Stimulated activated CD8-positive, alpha-beta memory T cell treated with anti-CD3 and anti-CD28 coated beads, Interleukin-4, amount 100 ng/mL, for 24 hours (primary cell): ENCODE measurements around the gene SYNE1.
"Not testable (repeated sequence)": the region's sequence is repeated elsewhere in the genome, so short reads cannot be mapped to it uniquely, and the experiment has no call there.

Experiments used
- DNase-seq: peaks from one replicate; pipeline ENCODE4 v3.0.0-alpha.2; 2020; ENCODE audit warnings: low read depth

The SYNE1 gene

GRCh38 chr6:152637296-152638047, at the start of gene SYNE1:
Gene SYNE1, minus strand, starts transcription at chr6:152637362. Its CDS starts 9,031 bp downstream, at chr6:152628331.
- DNase-seq, result no peak

- no peak for DNase-seq
Observed at GRCh38 chr6:152685819-152686218, 48.7 kb upstream of the SYNE1 start.

GRCh38 chr6:152682935-152683334, 45.8 kb upstream of the SYNE1 start:
- DNase-seq, result not testable (repeated sequence)

- no peak for DNase-seq
Observed at GRCh38 chr6:152682141-152682540, 45.0 kb upstream of the SYNE1 start.

- DNase-seq, result no peak
Observed at GRCh38 chr6:152680879-152681517, 43.8 kb upstream of the SYNE1 start.

GRCh38 chr6:152680151-152680550, 43.0 kb upstream of the SYNE1 start:
- DNase-seq, result no peak

GRCh38 chr6:152673236-152673635, 36.1 kb upstream of the SYNE1 start:
- DNase-seq, result no peak

GRCh38 chr6:152671171-152671570, 34.0 kb upstream of the SYNE1 start:
- no peak for DNase-seq

- DNase-seq, result no peak
Observed at GRCh38 chr6:152669895-152670294, 32.7 kb upstream of the SYNE1 start.

GRCh38 chr6:152661776-152662175, 24.6 kb upstream of the SYNE1 start:
- no peak for DNase-seq

- no peak for DNase-seq
Observed at GRCh38 chr6:152651986-152652385, 14.8 kb upstream of the SYNE1 start.

- no peak for DNase-seq
Observed at GRCh38 chr6:152648105-152648504, 10.9 kb upstream of the SYNE1 start.

GRCh38 chr6:152646732-152647131, 9.6 kb upstream of the SYNE1 start:
- DNase-seq, result not testable (repeated sequence)

GRCh38 chr6:152642578-152643375, 5.6 kb upstream of the SYNE1 start:
- no peak for DNase-seq

GRCh38 chr6:152636609-152637295, 410 bp downstream of the SYNE1 start:
- DNase-seq, result no peak

GRCh38 chr6:152636021-152636608, 1.0 kb downstream of the SYNE1 start:
- DNase-seq, result no peak

- no peak for DNase-seq
Observed at GRCh38 chr6:152634773-152635172, 2.4 kb downstream of the SYNE1 start.

- DNase-seq, result no peak
Observed at GRCh38 chr6:152632121-152632782, 4.9 kb downstream of the SYNE1 start.

GRCh38 chr6:152631376-152631775, 5.8 kb downstream of the SYNE1 start:
- no peak for DNase-seq

- DNase-seq, result no peak
Observed at GRCh38 chr6:152630832-152631231, 6.3 kb downstream of the SYNE1 start.

- DNase-seq, result no peak
Observed at GRCh38 chr6:152625213-152625612, 11.9 kb downstream of the SYNE1 start.
